Upper lobe of left lung (tissue), 6 donors: ENCODE results near the gene ZNF614. TPM values are rescaled to one million over a fixed set of nuclear protein-coding genes. Genes with fewer than 3 reads are reported as not detected.
A peak's percentile ranks its signal among the peaks of the same experiment; 100 is the strongest.

Source experiments
- ATAC-seq, 2 donors: fragments of 200-7000 bp; cut with Tn5 transposase; one replicate each; pipeline ENCODE4 v1.9.1; 2022; ENCODE audit warnings: mild to moderate bottlenecking in 2 of 2, moderate library complexity in 2 of 2; ENCODE audit not compliant: low FRiP score in 2 of 2
- DNase-seq, 2 donors: peaks; one replicate each; pipeline ENCODE4 v3.0.0-alpha.2; 2019 to 2020
- H3K27ac ChIP-seq, 4 donors: fragments of 200-600 bp; sonication (generic); one replicate each; pipeline ENCODE4 v1.5.1; 2016 to 2019
- H3K27me3 ChIP-seq, 4 donors: fragments of 200-600 bp; sonication (generic); one replicate each; pipeline ENCODE4 v1.5.1; 2017 to 2019
- H3K36me3 ChIP-seq, 4 donors: fragments of 200-600 bp; sonication (generic); one replicate each; pipeline ENCODE4 v1.5.1; 2016 to 2019
- H3K4me1 ChIP-seq, 4 donors: fragments of 200-600 bp; sonication (generic); one replicate each; pipeline ENCODE4 v1.5.1; 2018 to 2019
- H3K4me3 ChIP-seq, 4 donors: fragments of 200-600 bp; sonication (generic); one replicate each; pipeline ENCODE4 v1.5.1; 2017 to 2019; ENCODE audit warnings: mild to moderate bottlenecking in 2 of 4, moderate library complexity in 1 of 4
- H3K9me3 ChIP-seq, 4 donors: fragments of 200-600 bp; sonication (generic); one replicate each; pipeline ENCODE4 v1.5.1; 2018 to 2019
- CTCF ChIP-seq, 6 experiments: fragments of 450-650 bp in 4 of 6; fragments of 200-600 bp in 2 of 6; sonication (generic) in 2 of 6; IDR thresholded peaks; one replicate each; pipeline ENCODE4 v1.5.1; 2016 to 2019; ENCODE audit warnings: antibody characterized with exemption in 6 of 6
- EP300 ChIP-seq, 4 donors: sonication (generic); formaldehyde crosslinking; IDR thresholded peaks; one replicate each; pipeline ENCODE4 v1.5.1; 2017; ENCODE audit warnings: antibody characterized with exemption in 4 of 4, control low read depth in 2 of 4
- POLR2A ChIP-seq, 4 donors: fragments of 450-650 bp; IDR thresholded peaks; one replicate each; pipeline ENCODE4 v1.5.1; 2016 to 2017; ENCODE audit warnings: antibody characterized with exemption in 4 of 4, mild to moderate bottlenecking in 2 of 4
- POLR2AphosphoS5 ChIP-seq, 2 donors: sonication (generic); formaldehyde crosslinking; IDR thresholded peaks; one replicate each; pipeline ENCODE4 v1.5.1; 2017; ENCODE audit warnings: antibody characterized with exemption in 2 of 2
- WGBS, 2 donors: methylation state at CpG; one replicate each; pipeline ENCODE4 v1.1.5; 2017 to 2018; 5-methylcytosine and 5-hydroxymethylcytosine counted together
- total RNA-seq, 6 donors: library from RNA; depleted of rRNA in 4 of 6; stranded (reverse); fragments of >200 nt in 4 of 6; gene quantifications; one replicate each; pipeline versions ENCODE4 v1.1.0 to v1.2.1, GENCODE V29; 2016 to 2021
- donor health status: DM: no; HTN: no; CAD: no; lungs with moderate emphysema.
- donor health status: DM: no; HTN: yes; CAD: no; lungs with severe emphysema.

Gene ZNF614
- 1 to 10 TPM in 5 of 6 donors, under 1 TPM in 1; 0.78 to 7.1 (median 5.9) TPM for total RNA-seq

DNA sequence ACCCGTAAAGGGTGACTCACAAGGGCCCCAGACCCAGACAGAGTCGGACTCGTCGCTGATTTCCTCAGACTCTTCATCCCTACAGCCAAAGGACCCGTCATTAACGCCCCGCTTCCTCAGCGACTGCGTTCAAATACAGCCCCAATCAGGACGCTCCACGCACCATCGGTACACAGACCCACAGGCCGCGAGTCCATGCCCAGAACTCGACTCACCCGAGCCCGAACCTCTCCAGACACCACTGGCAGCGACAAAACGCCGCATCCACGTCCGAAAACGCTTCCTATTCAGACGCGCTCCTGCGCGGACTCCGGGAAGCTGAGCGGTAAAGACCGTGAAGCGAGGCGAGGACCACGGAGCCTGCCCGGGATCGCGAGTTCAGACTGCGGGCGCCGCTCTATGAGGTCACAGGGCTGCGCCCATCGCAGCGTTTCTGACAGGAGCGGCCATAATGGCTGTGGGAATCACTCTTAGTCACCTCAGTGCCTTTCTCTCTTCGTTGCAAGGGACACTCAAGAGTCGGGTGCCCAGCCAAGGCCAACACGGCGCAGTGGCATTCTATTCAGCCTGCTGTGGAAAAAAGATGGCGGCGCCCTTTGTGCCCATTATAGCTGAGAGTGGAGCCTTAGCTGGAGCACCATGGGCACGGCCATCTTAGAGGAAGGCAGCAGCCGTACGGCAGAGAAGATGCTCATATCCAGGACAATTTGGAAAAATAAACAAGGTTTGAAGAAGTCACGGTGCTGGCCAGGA lies at the start of gene ZNF614:
Gene ZNF614, minus strand, starts transcription at position 353 of the 753 bp plus-strand sequence. CDS start 2,634 bp downstream, outside the sequence.
- peaks cover 35 to 60% (median 51%) of the 10 kb centered on the region in 4 donors for H3K9me3 ChIP-seq

DNA sequence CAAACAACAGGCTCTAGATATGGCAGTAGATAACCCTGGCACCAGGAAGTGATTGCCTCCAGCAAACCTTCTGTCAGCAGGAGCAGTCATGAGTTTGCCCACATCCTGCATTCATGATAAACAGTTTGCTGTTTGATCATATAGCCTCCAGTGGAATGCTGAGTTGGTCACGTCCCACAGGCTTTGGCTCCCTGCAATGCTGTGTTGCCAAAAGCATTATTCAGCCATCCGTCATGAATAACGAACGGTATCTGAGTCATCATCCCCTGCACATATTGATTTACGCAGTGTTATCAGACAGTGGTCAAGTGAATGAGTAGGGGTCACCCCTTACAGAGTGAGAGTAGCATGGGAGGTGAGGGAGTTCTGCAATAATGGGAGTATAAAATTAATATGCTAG lies 42.3 kb upstream of the ZNF614 start:
- TF ChIP-seq CTCF (IDR thresholded peaks at IDR 0.05) (no peak), EP300 (IDR thresholded peaks at IDR 0.05) (no peak), POLR2AphosphoS5 (IDR thresholded peaks at IDR 0.05) (no peak), POLR2A (IDR thresholded peaks at IDR 0.05) (no peak)
- no peaks in the 10 kb centered on the region for H3K27me3 ChIP-seq
- H3K4me1 ChIP-seq, result no peaks in the 10 kb centered on the region
- 92 to 98% methylated on average over 5 of the region's 5 CpGs for WGBS, 2 donors
- no peak overlapping the region for H3K4me3 ChIP-seq
- peaks cover 79 to 99% (median 96%) of the 10 kb centered on the region in 4 donors for H3K9me3 ChIP-seq
- no peak for DNase-seq
- H3K36me3 ChIP-seq, result peaks cover 42 to 100% (median 91%) of the 10 kb centered on the region in 4 donors
- ATAC-seq, result no peak
- H3K27ac ChIP-seq, result no peak overlapping the region

More for the DNA sequence above, at the start of gene ZNF614:
- peak in 1 of 6 experiments; percentile 7 for TF ChIP-seq CTCF (IDR thresholded peaks at IDR 0.05)
- peak; percentile 76 to 83 for TF ChIP-seq POLR2AphosphoS5 (IDR thresholded peaks at IDR 0.05)
- no peak for TF ChIP-seq EP300 (IDR thresholded peaks at IDR 0.05)
- peak in 2 of 4 donors; percentile 72 to 77 for TF ChIP-seq POLR2A (IDR thresholded peaks at IDR 0.05)
- DNase-seq (peak; percentile 88 to 96), ATAC-seq (peak; percentile 98)
- Histone ChIP-seq H3K27me3 (no peaks in the 10 kb centered on the region), H3K36me3 (peaks cover 10 to 26% (median 23%) of the 10 kb centered on the region in 4 donors), H3K4me1 (peaks cover 7 to 14% (median 11%) of the 10 kb centered on the region in 4 donors), H3K27ac (peak within 1 kb of the TSS; percentile 90 to 93 (median 92)), H3K4me3 (peak within 1 kb of the TSS; percentile 48 to 80 (median 62))
- 1 to 3% methylated on average over 30 to 53 of the region's 53 CpGs for WGBS, 2 donors

DNA sequence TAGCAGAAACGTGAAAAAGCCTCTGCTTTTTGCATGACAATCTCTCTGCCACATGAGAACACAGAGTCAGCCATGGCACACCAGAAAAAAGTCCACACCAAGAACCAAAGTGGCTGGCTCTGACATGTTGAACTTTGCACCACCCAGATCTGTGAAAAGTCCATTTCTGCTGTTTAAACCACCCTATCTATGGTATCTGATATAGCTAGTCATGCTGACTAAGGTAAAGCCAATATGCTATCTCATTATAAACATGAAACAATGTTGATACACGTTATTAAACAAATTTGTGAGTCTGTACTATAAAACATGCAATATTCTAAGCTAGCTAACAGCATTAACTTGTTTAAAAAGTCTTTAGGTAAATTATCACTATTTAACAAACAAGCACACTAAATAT lies 41.5 kb upstream of the ZNF614 start:
- H3K9me3 ChIP-seq, result peaks cover 82 to 100% (median 96%) of the 10 kb centered on the region in 4 donors
- ATAC-seq, result no peak
- no peaks in the 10 kb centered on the region for H3K27me3 ChIP-seq
- no peak overlapping the region for H3K4me3 ChIP-seq
- no peaks in the 10 kb centered on the region for H3K4me1 ChIP-seq
- TF ChIP-seq POLR2A (IDR thresholded peaks at IDR 0.05), result no peak
- no peak for TF ChIP-seq CTCF (IDR thresholded peaks at IDR 0.05)
- TF ChIP-seq POLR2AphosphoS5 (IDR thresholded peaks at IDR 0.05), result no peak
- no peak for TF ChIP-seq EP300 (IDR thresholded peaks at IDR 0.05)
- H3K27ac ChIP-seq, result no peak overlapping the region
- peaks cover 37 to 100% (median 86%) of the 10 kb centered on the region in 4 donors for H3K36me3 ChIP-seq
- DNase-seq, result no peak
- 95% methylated on average over 2 of the region's 2 CpGs for WGBS, 2 donors

- 94 to 98% methylated on average over 6 of the region's 6 CpGs for WGBS, 2 donors
- Histone ChIP-seq H3K27me3 (no peaks in the 10 kb centered on the region), H3K36me3 (peaks cover 34 to 95% (median 69%) of the 10 kb centered on the region in 4 donors), H3K4me1 (no peaks in the 10 kb centered on the region), H3K27ac (no peak overlapping the region), H3K4me3 (no peak overlapping the region), H3K9me3 (peaks cover 91 to 98% (median 97%) of the 10 kb centered on the region in 4 donors)
- TF ChIP-seq EP300 (IDR thresholded peaks at IDR 0.05) (no peak), CTCF (IDR thresholded peaks at IDR 0.05) (no peak), POLR2AphosphoS5 (IDR thresholded peaks at IDR 0.05) (no peak), POLR2A (IDR thresholded peaks at IDR 0.05) (no peak)
- ATAC-seq (no peak), DNase-seq (no peak)
Measured at GRCh38 chr19:52066258-52066863, 38.2 kb upstream of the ZNF614 start.
